ENCODE measurements around the gene GYG2. TPM values are rescaled to one million over a fixed set of nuclear protein-coding genes. Genes with fewer than 3 reads are reported as not detected.

Gene GYG2
- total RNA-seq, 1 donor from 2014 or later = 4.5 TPM

DNA sequence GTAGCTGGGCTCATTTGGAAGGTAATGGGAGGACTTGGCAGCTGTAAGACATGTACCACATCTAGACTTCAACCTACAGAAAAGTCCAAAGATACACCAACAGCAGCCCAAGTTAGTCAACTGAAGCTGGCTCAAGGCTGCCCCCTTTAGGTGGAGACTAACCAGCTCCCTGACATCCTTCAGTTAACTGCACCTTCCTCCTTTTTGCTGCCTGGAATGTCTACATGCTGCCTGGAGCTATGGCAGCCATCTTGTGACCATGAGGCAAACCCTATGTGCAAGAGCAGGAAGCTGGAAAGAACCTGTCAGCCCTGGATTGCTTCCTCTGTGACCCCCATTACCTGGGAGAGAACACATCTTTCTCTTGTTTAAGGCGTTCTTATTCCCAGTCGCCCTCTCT, 74.6 kb downstream of the GYG2 start:
- Mint-ChIP-seq H3K9me3 (ENCODE audit: unreplicated experiment) (no peaks in the 10 kb centered on the region), H3K4me3 (ENCODE audit: unreplicated experiment) (no peak overlapping the region), H3K4me1 (ENCODE audit: unreplicated experiment) (peaks cover 3% of the 10 kb centered on the region), H3K27me3 (ENCODE audit: unreplicated experiment) (no peaks in the 10 kb centered on the region), H3K36me3 (ENCODE audit: low read depth, unreplicated experiment) (peaks cover 25% of the 10 kb centered on the region), H3K27ac (ENCODE audit: unreplicated experiment) (no peak overlapping the region)
- DNase-seq (ENCODE audit: low spot score) = no peak
- no peak for TF ChIP-seq CTCF (IDR thresholded peaks at IDR 0.05; ENCODE audit: unreplicated experiment)

DNA sequence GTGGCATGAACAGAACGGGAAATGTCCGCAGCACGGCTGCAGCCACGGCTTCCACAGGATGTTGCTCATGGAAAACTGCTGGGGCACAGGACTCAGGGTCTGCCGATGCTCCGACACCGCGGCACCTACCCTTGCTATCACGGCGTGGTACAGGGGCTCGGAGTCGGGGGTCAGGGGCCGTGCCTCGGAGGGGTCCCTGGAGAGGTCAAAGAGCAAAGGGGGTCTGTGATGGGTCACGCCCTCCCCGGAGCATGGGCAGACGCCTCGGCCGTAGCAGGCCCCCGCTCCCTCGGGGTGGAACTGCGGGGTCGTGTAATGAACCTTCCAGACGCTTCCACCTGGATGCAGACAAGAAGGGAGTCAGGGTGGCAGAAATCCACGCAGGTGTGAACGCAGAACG, 78.6 kb downstream of the GYG2 start:
- no peaks in the 10 kb centered on the region for H3K4me1 Mint-ChIP-seq (ENCODE audit: unreplicated experiment)
- H3K27me3 Mint-ChIP-seq (ENCODE audit: unreplicated experiment) = no peaks in the 10 kb centered on the region
- DNase-seq (ENCODE audit: low spot score) = no peak
- H3K27ac Mint-ChIP-seq (ENCODE audit: unreplicated experiment) = no peak overlapping the region
- no peak for TF ChIP-seq CTCF (IDR thresholded peaks at IDR 0.05; ENCODE audit: unreplicated experiment)
- H3K4me3 Mint-ChIP-seq (ENCODE audit: unreplicated experiment) = no peak overlapping the region
- peaks cover 25% of the 10 kb centered on the region for H3K36me3 Mint-ChIP-seq (ENCODE audit: low read depth, unreplicated experiment)
- H3K9me3 Mint-ChIP-seq (ENCODE audit: unreplicated experiment) = no peaks in the 10 kb centered on the region

DNA sequence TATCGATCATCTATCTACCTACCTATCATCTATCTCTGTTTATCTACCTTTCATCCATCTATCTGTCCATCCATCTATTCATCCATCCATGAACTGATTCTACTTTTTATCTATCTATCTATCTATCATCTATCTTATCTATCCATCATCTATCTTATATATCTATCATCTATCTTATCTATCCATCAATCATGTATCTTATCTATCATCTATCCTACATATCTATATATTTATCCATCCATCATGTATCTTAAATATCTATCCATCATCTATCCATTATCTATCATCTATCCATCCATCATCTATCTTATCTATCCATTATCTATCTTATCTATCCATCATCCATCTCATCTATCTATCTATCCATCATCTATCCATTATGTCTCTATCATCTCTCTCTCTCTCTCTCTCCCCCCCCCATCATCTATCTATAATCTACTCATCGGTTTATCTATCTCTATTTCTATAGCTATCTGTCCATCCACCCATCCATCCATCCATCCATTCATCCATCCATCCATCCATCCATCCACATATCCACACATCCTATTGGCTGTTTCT, 79.5 kb downstream of the GYG2 start:
- TF ChIP-seq CTCF (IDR thresholded peaks at IDR 0.05; ENCODE audit: unreplicated experiment) = no peak
- no peak overlapping the region for H3K27ac Mint-ChIP-seq (ENCODE audit: unreplicated experiment)

DNA sequence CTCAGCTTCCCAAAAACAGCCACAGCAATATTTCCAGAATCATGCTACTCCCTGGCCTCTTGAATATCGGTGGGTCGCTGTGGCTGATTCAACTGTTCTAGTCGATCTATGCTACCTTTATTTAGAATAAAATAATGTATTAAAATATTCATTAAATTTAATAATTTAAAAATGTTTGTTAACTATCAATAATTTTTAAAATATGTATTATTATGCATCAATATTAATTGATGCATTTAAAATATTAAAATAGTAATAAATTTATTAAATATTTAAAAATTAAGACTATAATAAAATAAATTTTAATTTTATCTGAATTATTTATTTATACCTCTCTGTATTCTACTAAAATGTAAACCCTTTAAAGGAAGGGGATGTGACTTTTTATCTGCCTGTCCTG, 81.4 kb downstream of the GYG2 start:
- no peak overlapping the region for H3K4me3 Mint-ChIP-seq (ENCODE audit: unreplicated experiment)
- TF ChIP-seq CTCF (IDR thresholded peaks at IDR 0.05; ENCODE audit: unreplicated experiment) = no peak
- no peaks in the 10 kb centered on the region for H3K9me3 Mint-ChIP-seq (ENCODE audit: unreplicated experiment)
- no peak for DNase-seq (ENCODE audit: low spot score)
- H3K36me3 Mint-ChIP-seq (ENCODE audit: low read depth, unreplicated experiment) = peaks cover 15% of the 10 kb centered on the region
- no peak overlapping the region for H3K27ac Mint-ChIP-seq (ENCODE audit: unreplicated experiment)
- H3K4me1 Mint-ChIP-seq (ENCODE audit: unreplicated experiment) = no peaks in the 10 kb centered on the region
- H3K27me3 Mint-ChIP-seq (ENCODE audit: unreplicated experiment) = no peaks in the 10 kb centered on the region

More for the DNA sequence above, 79.5 kb downstream of the GYG2 start:
- Mint-ChIP-seq H3K4me3 (ENCODE audit: unreplicated experiment) (peak overlapping the region; percentile 5), H3K27me3 (ENCODE audit: unreplicated experiment) (no peaks in the 10 kb centered on the region), H3K4me1 (ENCODE audit: unreplicated experiment) (no peaks in the 10 kb centered on the region), H3K9me3 (ENCODE audit: unreplicated experiment) (no peaks in the 10 kb centered on the region), H3K36me3 (ENCODE audit: low read depth, unreplicated experiment) (peaks cover 22% of the 10 kb centered on the region)
- no peak for DNase-seq (ENCODE audit: low spot score)

DNA sequence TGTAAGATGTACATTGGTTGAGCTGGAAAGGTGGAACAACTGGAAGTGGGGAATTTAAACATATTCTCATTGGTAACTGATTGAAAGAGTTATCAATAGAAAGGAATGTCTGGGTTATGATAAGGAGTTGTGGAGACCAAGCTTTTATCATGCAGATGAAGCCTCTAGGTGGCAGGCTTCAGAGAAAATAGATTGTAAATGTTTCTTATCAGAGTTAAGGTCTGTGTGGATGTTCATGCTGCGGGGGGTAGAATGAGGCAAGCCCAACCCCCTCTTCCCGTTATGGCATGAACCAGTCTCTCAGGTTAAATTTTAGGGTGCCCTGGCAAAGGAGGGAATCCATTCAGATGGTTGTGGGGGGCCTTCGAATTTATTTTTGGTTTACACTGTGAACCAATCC, 84.4 kb downstream of the GYG2 start:
- peaks cover 11% of the 10 kb centered on the region for H3K36me3 Mint-ChIP-seq (ENCODE audit: low read depth, unreplicated experiment)
- no peaks in the 10 kb centered on the region for H3K4me1 Mint-ChIP-seq (ENCODE audit: unreplicated experiment)
- no peaks in the 10 kb centered on the region for H3K9me3 Mint-ChIP-seq (ENCODE audit: unreplicated experiment)
- H3K4me3 Mint-ChIP-seq (ENCODE audit: unreplicated experiment) = no peak overlapping the region
- no peak for TF ChIP-seq CTCF (IDR thresholded peaks at IDR 0.05; ENCODE audit: unreplicated experiment)
- H3K27ac Mint-ChIP-seq (ENCODE audit: unreplicated experiment) = no peak overlapping the region
- no peak for DNase-seq (ENCODE audit: low spot score)
- no peaks in the 10 kb centered on the region for H3K27me3 Mint-ChIP-seq (ENCODE audit: unreplicated experiment)
